HL-60 (cell line): ENCODE measurements around the gene LAMTOR5.

Experiments used
- DNase-seq, 2 experiments: peaks; one replicate each; pipeline ENCODE4 v3.0.0-alpha.2; 2010 to 2020; ENCODE audit warnings: low read depth in 1 of 2, low spot score in 1 of 2
- H3K27ac ChIP-seq: fragments of 250-450 bp; sonication (Bioruptor Pico); replicated peaks from 2 replicates; pipeline ENCODE4 v1.5.1; 2020; ENCODE audit warnings: mild to moderate bottlenecking, moderate library complexity
- H3K27me3 ChIP-seq: fragments of 250-450 bp; sonication (Bioruptor Pico); 2 replicates; pipeline ENCODE4 v1.5.1; 2021; ENCODE audit warnings: mild to moderate bottlenecking, moderate library complexity; ENCODE audit not compliant: insufficient read depth, poor library complexity, severe bottlenecking
- H3K4me3 ChIP-seq: replicated peaks from 2 replicates; pipeline ENCODE4 v1.5.1; 2011; ENCODE audit warnings: mild to moderate bottlenecking, control low read depth, low read length; ENCODE audit not compliant: insufficient read depth
- CTCF ChIP-seq: IDR thresholded peaks from one replicate; pipeline ENCODE4 v1.5.1; 2011; ENCODE audit warnings: low read length, control low read depth, inconsistent platforms; ENCODE audit not compliant: insufficient read depth
- GABPA ChIP-seq: IDR thresholded peaks from 2 replicates; pipeline ENCODE4 v1.6.1; 2012; ENCODE audit warnings: low read depth
- POLR2AphosphoS5 ChIP-seq: IDR thresholded peaks from 2 replicates; pipeline ENCODE4 v1.6.1; 2012; ENCODE audit warnings: low read depth
- REST ChIP-seq: IDR thresholded peaks from 2 replicates; pipeline ENCODE4 v1.6.1; 2012; ENCODE audit warnings: low read depth; ENCODE audit not compliant: insufficient replicate concordance
- SPI1 ChIP-seq: IDR thresholded peaks from 2 replicates; pipeline ENCODE4 v1.6.1; 2012; ENCODE audit warnings: low read depth, mild to moderate bottlenecking, borderline replicate concordance

The LAMTOR5 gene

GRCh38 chr1:110387048-110387754 is 20.3 kb downstream of the LAMTOR5 start:
- H3K4me3 ChIP-seq, result no peak overlapping the region
- H3K27me3 ChIP-seq, result no peaks in the 10 kb centered on the region
- DNase-seq, result no peak
- H3K27ac ChIP-seq, result no peak overlapping the region
- no peak for TF ChIP-seq CTCF

- no peak overlapping the region for H3K4me3 ChIP-seq
- no peaks in the 10 kb centered on the region for H3K27me3 ChIP-seq
- no peak for DNase-seq
- peak overlapping the region; percentile 89 for H3K27ac ChIP-seq
- TF ChIP-seq GABPA (no peak), POLR2AphosphoS5 (no peak), SPI1 (no peak), REST (no peak), CTCF (no peak)
Measured at GRCh38 chr1:110385369-110385768, 22.1 kb downstream of the LAMTOR5 start.

- Histone ChIP-seq H3K27me3 (no peaks in the 10 kb centered on the region), H3K27ac (peak overlapping the region; percentile 89), H3K4me3 (no peak overlapping the region)
- peak in 1 of 2 experiments; percentile 91 for DNase-seq
- TF ChIP-seq POLR2AphosphoS5, result peak; percentile 41
- TF ChIP-seq GABPA, result no peak
- TF ChIP-seq SPI1, result peak; percentile 90
Measured at GRCh38 chr1:110384581-110385321, 22.7 kb downstream of the LAMTOR5 start.

- Histone ChIP-seq H3K27ac (peak overlapping the region; percentile 89), H3K27me3 (no peaks in the 10 kb centered on the region), H3K4me3 (no peak overlapping the region)
- DNase-seq, result peak in 1 of 2 experiments; percentile 34
- TF ChIP-seq SPI1, result peak; percentile 19; the same call in 1 of the 2 replicates
- no peak for TF ChIP-seq REST
- peak; percentile 42; the same call in 1 of the 2 replicates for TF ChIP-seq GABPA
- no peak for TF ChIP-seq POLR2AphosphoS5
Measured at GRCh38 chr1:110383251-110383990, 24.1 kb downstream of the LAMTOR5 start.
